ENCODE data around the gene TNIP1.

- TF ChIP-seq CTCF (IDR thresholded peaks at IDR 0.05): no peak
- no peak for TF ChIP-seq SIN3A (IDR thresholded peaks at IDR 0.05; ENCODE audit: borderline replicate concordance, low read depth, low read length)
- TF ChIP-seq NFIC (IDR thresholded peaks at IDR 0.05; ENCODE audit: borderline replicate concordance): no peak
- no peak for TF ChIP-seq RAD21 (IDR thresholded peaks at IDR 0.05; ENCODE audit: low read length)
- TF ChIP-seq TCF12 (IDR thresholded peaks at IDR 0.05): no peak
- no peak for TF ChIP-seq NRF1 (IDR thresholded peaks at IDR 0.05; ENCODE audit: low read depth, low read length)
- TF ChIP-seq ZBTB33 (IDR thresholded peaks at IDR 0.05; ENCODE audit: borderline replicate concordance, low read depth): no peak
- no peak for TF ChIP-seq REST (IDR thresholded peaks at IDR 0.05; ENCODE audit: low read depth, low read length)
- no peak for TF ChIP-seq TAF1 (IDR thresholded peaks at IDR 0.05; ENCODE audit: borderline replicate concordance, low read depth, low read length)
- no peak for TF ChIP-seq EZH2phosphoT487 (IDR thresholded peaks at IDR 0.05; ENCODE audit: borderline replicate concordance, low read depth)
- no peak for TF ChIP-seq POLR2AphosphoS5 (IDR thresholded peaks at IDR 0.05; ENCODE audit: low read depth, low read length)
- TF ChIP-seq RCOR1 (IDR thresholded peaks at IDR 0.05; ENCODE audit: low read length): no peak
- no peak for TF ChIP-seq FOXJ3 (CRISPR knock-in tag; IDR thresholded peaks at IDR 0.05)
- TF ChIP-seq IRF3 (IDR thresholded peaks at IDR 0.05; ENCODE audit: low read depth, low read length): no peak
These were observed 88.1 kb downstream of the TNIP1 start for GRCh38 chr5:150992705-150993104.

Measured in SK-N-SH (cell line).